ENCODE measurements around the gene IL18RAP.

GRCh38 chr2:102498414-102498813 is 75.5 kb downstream of the IL18RAP start:
- TF ChIP-seq, protein P1, sequence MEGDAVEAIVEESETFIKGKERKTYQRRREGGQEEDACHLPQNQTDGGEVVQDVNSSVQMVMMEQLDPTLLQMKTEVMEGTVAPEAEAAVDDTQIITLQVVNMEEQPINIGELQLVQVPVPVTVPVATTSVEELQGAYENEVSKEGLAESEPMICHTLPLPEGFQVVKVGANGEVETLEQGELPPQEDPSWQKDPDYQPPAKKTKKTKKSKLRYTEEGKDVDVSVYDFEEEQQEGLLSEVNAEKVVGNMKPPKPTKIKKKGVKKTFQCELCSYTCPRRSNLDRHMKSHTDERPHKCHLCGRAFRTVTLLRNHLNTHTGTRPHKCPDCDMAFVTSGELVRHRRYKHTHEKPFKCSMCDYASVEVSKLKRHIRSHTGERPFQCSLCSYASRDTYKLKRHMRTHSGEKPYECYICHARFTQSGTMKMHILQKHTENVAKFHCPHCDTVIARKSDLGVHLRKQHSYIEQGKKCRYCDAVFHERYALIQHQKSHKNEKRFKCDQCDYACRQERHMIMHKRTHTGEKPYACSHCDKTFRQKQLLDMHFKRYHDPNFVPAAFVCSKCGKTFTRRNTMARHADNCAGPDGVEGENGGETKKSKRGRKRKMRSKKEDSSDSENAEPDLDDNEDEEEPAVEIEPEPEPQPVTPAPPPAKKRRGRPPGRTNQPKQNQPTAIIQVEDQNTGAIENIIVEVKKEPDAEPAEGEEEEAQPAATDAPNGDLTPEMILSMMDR (IDR thresholded peaks at IDR 0.05): no peak
- no peak for TF ChIP-seq ZFX (IDR thresholded peaks at IDR 0.05; ENCODE audit: borderline replicate concordance)
